Measurements from ENCODE around the gene PLA2G4B.
A peak's percentile ranks its signal among the peaks of the same experiment; 100 is the strongest.

Gene PLA2G4B

DNA sequence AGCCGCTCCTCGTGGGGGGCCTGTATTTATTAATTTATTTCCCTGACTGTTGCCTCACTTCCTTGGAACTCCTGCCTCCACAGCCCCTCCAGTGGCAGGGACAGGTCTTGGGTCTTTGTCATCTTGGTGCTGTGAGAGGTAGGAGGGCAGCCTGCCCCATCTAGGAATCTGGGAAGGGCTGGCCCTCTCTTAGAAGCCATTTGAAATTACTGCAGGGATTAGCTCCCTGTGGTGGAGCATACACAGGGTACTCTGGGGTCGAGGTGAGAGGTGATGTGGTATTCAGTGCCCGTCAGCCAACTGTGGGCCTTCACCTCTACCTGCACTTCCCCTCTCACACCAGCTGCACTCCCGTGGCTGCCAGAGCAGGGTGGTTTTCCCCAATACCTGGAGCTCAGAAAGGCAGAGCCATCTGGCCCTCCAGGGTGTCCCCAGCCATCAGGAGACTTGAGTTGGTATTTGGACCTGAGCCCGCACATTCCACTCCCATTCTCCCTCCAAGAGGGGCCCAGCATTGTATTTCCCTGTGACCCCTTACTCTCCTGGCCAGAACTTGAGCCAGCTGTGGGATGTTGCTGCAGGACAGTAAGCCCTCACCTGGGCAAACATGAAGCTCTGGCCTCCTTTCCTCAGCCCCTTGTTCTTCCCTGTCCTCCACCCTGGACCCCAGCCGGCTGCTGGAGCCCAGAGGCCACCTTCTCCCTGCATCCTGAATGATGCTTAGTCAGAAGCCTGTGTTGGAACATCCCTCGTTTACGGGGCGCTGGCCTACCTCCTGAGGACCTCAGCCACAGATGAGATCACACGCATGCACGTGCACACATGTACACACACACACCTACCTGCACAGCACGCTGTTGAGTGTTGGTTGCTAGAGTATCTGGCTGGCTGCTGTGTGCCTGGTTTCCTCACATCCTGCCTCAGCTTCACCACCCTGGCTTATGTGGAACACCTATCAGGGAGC lies 12.8 kb upstream of the PLA2G4B start:
- no peak for DNase-seq (ENCODE audit: low read depth)

- no peak for DNase-seq (ENCODE audit: low read depth)
Observed at GRCh38 chr15:41827290-41827879, 11.3 kb upstream of the PLA2G4B start.

DNA sequence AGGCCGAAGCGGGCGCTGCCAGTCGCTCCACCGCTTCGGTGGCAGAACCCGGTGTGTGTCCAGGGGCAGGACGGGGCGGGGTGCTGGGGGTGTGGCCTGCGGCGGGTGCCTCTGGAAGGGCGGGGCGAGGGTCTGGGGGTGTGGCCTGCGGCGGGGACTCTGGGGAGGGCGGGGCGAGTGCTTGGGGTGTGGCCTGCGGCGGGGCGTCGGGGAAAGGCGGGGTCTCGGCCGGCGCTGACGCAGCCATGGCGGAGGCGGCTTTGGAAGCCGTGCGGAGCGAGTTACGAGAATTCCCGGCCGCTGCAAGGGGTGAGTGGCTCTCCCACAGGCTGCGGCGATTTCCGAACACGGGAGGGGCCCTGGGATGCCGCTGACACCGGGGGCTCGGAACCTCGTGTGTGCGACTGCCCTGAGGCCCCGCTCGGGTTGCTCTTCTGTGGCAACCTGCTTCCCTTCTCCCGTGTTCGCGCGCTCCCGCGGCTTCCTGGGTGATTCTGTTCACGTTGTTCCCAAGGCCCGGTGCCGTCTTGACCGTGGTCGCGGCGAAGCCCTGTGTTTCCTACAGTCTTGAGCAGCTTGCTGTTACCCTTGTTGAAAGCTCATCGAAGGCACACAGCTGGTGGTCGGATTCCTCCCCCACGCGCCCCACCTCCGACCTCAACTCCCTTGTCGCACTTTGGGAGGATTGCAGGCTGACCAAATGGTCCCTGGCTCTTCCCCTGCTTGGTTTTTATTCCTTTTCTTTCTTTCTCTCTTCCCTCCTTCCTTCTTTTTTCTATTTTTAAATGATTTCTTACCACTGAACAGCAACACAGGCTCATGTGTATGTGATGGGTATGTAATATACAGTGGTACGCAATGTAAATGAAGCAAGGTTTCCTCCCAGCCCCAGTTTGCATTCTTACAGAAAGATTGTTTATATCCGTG lies 10.5 kb upstream of the PLA2G4B start, which contains the start of gene JMJD7:
JMJD7 (plus strand) TSS at position 213 of the 927 bp plus-strand sequence; CDS start at position 246, 33 bp downstream.
- DNase-seq (ENCODE audit: low read depth), result peak; percentile 92

- DNase-seq (ENCODE audit: low read depth), result no peak
Observed at GRCh38 chr15:41828807-41829141, 9.9 kb upstream of the PLA2G4B start.

DNA sequence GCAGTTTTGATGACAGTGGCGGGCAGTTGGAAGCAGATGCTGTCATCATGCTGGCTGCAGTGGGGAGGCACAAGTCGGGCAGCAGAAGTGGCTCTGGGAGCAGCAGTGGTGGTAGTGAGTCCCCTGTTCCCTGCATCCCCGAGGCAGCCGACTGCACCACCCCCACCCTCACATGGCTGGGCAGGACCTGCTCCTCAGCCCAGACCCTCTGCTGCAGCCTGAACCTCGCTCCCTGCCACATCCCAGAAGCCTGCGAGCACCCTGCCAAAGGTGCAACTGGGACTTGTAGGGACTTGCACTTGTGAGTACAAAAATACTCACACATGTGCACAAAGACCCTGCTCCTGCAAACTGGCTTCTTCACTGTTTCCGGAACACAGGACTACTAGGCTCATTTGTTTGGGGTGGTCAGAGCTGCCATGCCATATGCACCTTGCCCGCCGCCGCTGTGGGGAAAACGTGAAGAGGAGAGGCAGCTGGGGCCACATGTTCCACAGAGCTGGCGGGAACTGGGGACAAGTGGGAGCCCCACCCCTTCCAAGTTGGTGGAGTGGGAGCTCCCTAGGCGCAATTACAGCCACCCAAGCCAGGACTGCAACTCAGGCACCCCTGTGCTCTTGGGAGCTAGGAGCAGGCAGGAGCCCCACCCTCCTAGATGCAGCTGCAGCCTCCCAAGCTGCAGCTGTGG lies 8.5 kb upstream of the PLA2G4B start:
- no peak for DNase-seq (ENCODE audit: low read depth)

GRCh38 chr15:41831291-41831690 lies 7.4 kb upstream of the PLA2G4B start:
- DNase-seq (ENCODE audit: low read depth), result peak; percentile 32

- no peak for DNase-seq (ENCODE audit: low read depth)
Observed at GRCh38 chr15:41832208-41832607, 6.4 kb upstream of the PLA2G4B start.

GRCh38 chr15:41832875-41833274 lies 5.8 kb upstream of the PLA2G4B start:
- no peak for DNase-seq (ENCODE audit: low read depth)

DNA sequence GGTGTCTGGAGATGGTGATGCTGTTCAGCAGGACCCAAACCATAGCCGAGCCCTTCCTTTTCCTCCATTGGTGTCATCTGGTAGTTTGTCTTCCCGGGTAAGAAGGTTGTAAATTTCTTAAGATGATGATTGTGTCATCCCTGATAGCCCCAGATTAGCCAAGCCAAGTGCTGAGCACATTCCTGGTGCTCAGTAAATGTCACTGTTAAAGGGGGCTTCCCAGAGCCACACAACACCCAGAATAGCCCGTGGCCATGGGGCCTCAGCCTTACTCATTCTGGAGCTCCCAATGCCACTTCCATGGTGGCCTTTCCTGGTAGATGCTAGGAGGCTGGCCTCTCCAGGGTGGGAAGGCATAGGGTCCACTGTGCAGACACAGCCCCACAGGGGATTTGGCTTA lies 4.6 kb upstream of the PLA2G4B start:
- DNase-seq (ENCODE audit: low read depth), result no peak

DNA sequence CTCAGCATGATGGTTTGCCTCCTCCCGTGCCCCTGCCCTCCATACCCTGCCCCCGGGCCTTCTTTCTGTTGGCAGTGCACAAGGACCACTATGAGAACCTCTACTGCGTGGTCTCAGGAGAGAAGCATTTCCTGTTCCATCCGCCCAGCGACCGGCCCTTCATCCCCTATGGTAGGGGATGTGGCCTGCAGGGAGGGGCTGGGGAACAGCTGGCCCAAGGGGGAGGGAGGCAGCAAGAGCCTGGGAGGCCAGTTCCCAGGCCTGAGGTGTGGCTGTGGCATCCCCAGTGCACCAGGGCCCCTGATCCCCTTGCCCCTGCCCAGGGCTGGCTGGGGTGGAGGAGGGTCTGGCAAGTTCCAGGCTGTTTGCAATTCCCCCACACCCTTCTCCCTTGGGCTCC lies 2.6 kb upstream of the PLA2G4B start:
- no peak for DNase-seq (ENCODE audit: low read depth)

- no peak for DNase-seq (ENCODE audit: low read depth)
Observed at GRCh38 chr15:41836713-41837454, 1.8 kb upstream of the PLA2G4B start.

GRCh38 chr15:41839781-41840491 lies 1.3 kb downstream of the PLA2G4B start:
- no peak for DNase-seq (ENCODE audit: low read depth)

- DNase-seq (ENCODE audit: low read depth), result no peak
Observed at GRCh38 chr15:41840673-41841072, 2.0 kb downstream of the PLA2G4B start.

DNA sequence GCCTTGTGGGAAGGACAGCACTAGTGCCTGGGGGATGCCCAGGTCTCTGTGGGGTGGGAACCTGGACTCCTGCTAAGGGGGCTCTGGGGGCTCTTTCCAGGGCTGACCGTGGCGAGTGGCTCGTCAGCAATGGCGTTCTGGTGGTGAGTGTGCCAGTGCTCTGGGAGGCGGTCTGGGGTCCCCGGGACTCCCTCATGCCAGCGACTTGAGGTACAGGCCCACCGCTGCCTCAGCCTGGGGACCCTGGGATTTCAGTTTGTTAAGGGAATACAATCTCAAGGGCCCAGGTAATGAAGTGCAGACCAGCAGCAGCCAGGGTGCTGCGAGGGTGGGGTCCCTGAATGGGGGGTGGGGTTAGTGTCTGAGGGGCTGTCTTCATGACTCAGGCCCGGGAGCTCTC lies 2.5 kb downstream of the PLA2G4B start:
- DNase-seq (ENCODE audit: low read depth), result no peak

GRCh38 chr15:41842229-41842628 lies 3.6 kb downstream of the PLA2G4B start:
- DNase-seq (ENCODE audit: low read depth), result no peak

GRCh38 chr15:41843571-41843970 lies 4.9 kb downstream of the PLA2G4B start:
- no peak for DNase-seq (ENCODE audit: low read depth)

DNA sequence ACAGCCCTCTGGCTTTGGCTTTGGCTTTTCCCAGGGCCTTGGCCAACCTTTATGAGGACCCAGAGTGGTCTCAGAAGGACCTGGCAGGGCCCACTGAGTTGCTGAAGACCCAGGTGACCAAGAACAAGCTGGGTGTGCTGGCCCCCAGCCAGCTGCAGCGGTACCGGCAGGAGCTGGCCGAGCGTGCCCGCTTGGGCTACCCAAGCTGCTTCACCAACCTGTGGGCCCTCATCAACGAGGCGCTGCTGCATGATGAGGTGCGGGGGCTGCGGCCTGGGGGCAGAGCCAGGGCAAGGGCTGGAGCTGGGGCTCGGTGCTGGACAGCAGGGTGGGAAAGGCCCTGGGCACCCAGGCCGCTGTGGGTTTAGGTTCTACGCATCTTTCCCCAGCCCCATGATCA lies 6.2 kb downstream of the PLA2G4B start:
- DNase-seq (ENCODE audit: low read depth), result no peak

DNA sequence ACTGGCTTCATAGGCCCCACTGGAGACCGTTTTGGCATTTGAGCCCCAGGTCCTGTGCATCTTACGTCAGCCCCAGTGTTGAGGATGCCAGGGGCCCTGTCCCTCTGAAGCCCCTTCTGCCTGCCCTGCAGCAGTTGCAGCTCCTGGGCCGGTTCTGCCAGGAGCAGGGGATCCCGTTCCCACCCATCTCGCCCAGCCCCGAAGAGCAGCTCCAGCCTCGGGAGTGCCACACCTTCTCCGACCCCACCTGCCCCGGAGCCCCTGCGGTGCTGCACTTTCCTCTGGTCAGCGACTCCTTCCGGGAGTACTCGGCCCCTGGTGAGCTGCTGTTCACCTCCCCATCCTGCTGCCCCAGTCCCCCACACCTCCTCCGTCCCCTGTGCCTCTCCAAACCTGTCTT lies 8.6 kb downstream of the PLA2G4B start:
- no peak for DNase-seq (ENCODE audit: low read depth)

- DNase-seq (ENCODE audit: low read depth), result no peak
Observed at GRCh38 chr15:41847981-41848380, 9.3 kb downstream of the PLA2G4B start.

GRCh38 chr15:41848631-41849030 lies 10.0 kb downstream of the PLA2G4B start:
- DNase-seq (ENCODE audit: low read depth), result no peak

Data from activated T-cell treated with anti-CD3 and anti-CD28 coated beads for 24 hours (primary cell).